Measurements from ENCODE around the gene PAX7. TPM values are rescaled to one million over a fixed set of nuclear protein-coding genes. Genes with fewer than 3 reads are reported as not detected.

The PAX7 gene
- total RNA-seq, 1 experiment from 2014 or later, result 0.15 TPM

- peaks cover 79% of the 10 kb centered on the region for H3K27me3 Mint-ChIP-seq (ENCODE audit: low read depth)
Measured at GRCh38 chr1:18721776-18722175, 91.1 kb downstream of the PAX7 start.

More at GRCh38 chr1:18721776-18722175, 91.1 kb downstream of the PAX7 start:
- Histone ChIP-seq H2BK5ac (ENCODE audit: insufficient read length, low read length) (no peak overlapping the region), H2AK5ac (ENCODE audit: insufficient read length, low read length) (no peak overlapping the region), H3K14ac (ENCODE audit: insufficient read depth, low read length) (no peak overlapping the region), H3T11ph (ENCODE audit: low read length) (no peak overlapping the region), H3K18ac (ENCODE audit: insufficient read length, low read depth, low read length) (no peak overlapping the region), H3K79me2 (ENCODE audit: insufficient read depth, low read length) (no peaks in the 10 kb centered on the region), H3K4me1 (ENCODE audit: insufficient read depth, low read length) (no peaks in the 10 kb centered on the region), H3K27me3 (ENCODE audit: insufficient read depth, low read length) (peaks cover 21% of the 10 kb centered on the region; the same call in 1 of the 2 replicates), H4K8ac (replicated peaks; ENCODE audit: insufficient read length, low read depth, low read length) (no peak overlapping the region), H4K5ac (ENCODE audit: insufficient read length, low read depth, low read length) (no peak overlapping the region), H2AFZ (ENCODE audit: low read length) (no peak overlapping the region), H4K20me1 (ENCODE audit: control insufficient read depth, insufficient read depth, insufficient read length) (no peaks in the 10 kb centered on the region), H3K9ac (ENCODE audit: extremely low read depth, insufficient read length, low read length) (no peak overlapping the region), H3K23ac (ENCODE audit: insufficient read length, low read depth, low read length) (no peak overlapping the region), H3K9me3 (ENCODE audit: control insufficient read depth, low read depth, low read length) (no peaks in the 10 kb centered on the region), H2BK120ac (ENCODE audit: low read depth, low read length, poor library complexity, severe bottlenecking) (no peak overlapping the region), H3K79me1 (ENCODE audit: insufficient read depth, low read depth, low read length, poor library complexity, severe bottlenecking) (no peaks in the 10 kb centered on the region), H3K4me2 (ENCODE audit: insufficient read depth, insufficient read length, low read length) (no peak overlapping the region), H2BK20ac (ENCODE audit: low read depth, low read length, poor library complexity, severe bottlenecking) (no peak overlapping the region), H3K27ac (ENCODE audit: insufficient read length, low read depth, low read length) (no peak overlapping the region), H2BK12ac (ENCODE audit: insufficient read length, low read depth, low read length) (no peak overlapping the region), H4K91ac (ENCODE audit: insufficient read length, low read depth, low read length) (no peak overlapping the region), H3K56ac (ENCODE audit: insufficient read length, low read depth, low read length) (no peak overlapping the region), H3K4ac (ENCODE audit: low read depth, low read length) (no peak overlapping the region), H2BK15ac (ENCODE audit: low read depth, low read length) (no peak overlapping the region), H3K23me2 (ENCODE audit: insufficient read length, low read depth, low read length, poor library complexity, severe bottlenecking) (peaks cover 3% of the 10 kb centered on the region)
- Mint-ChIP-seq H3K36me3 (ENCODE audit: insufficient read depth in 1 of 3, low read depth in 3 of 3) (no peaks in the 10 kb centered on the region), H3K4me3 (no peak overlapping the region), H3K4me1 (peaks cover 9 to 36% of the 10 kb centered on the region in 2 experiments), H3K27ac (no peak overlapping the region), H3K9me3 (no peaks in the 10 kb centered on the region; a peak in 1 of 5 replicates)
- no CpG with 5 or more reads among the region's 1 CpG for WGBS (ENCODE audit: extremely low coverage, insufficient read length, low lambda C conversion rate)
- TF ChIP-seq CTCF (conservative IDR thresholded peaks at IDR 0.05), result no peak
- no peak for DNase-seq

All from H9 (cell line).